Activated effector memory CD4-positive, alpha-beta T cell treated with Interleukin-2 at 50 U/mL for 16 hours (primary cell): ENCODE data around the gene HS6ST3.

ENCODE experiments used
- DNase-seq: peaks from one replicate; pipeline ENCODE4 v3.0.0-alpha.2; 2020

HS6ST3 gene

GRCh38 chr13:96860882-96861281 lies 771.0 kb downstream of the HS6ST3 start:
- no peak for DNase-seq

- DNase-seq = no peak
Observed at GRCh38 chr13:96862093-96862492, 772.2 kb downstream of the HS6ST3 start.

- DNase-seq = no peak
Observed at GRCh38 chr13:96862999-96863398, 773.1 kb downstream of the HS6ST3 start.

- no peak for DNase-seq
Observed at GRCh38 chr13:96871469-96871868, 781.6 kb downstream of the HS6ST3 start.

GRCh38 chr13:96880419-96880818 lies 790.5 kb downstream of the HS6ST3 start:
- DNase-seq = no peak
